ENCODE results near the gene NAALAD2. TPM values are rescaled to one million over a fixed set of nuclear protein-coding genes. Genes with fewer than 3 reads are reported as not detected.

NAALAD2 gene
- polyA plus RNA-seq, 3 donors: not detected

GRCh38 chr11:90229791-90230190, 95.3 kb downstream of the NAALAD2 start:
- Mint-ChIP-seq H3K36me3 (no peaks in the 10 kb centered on the region), H3K4me1 (peaks cover 5% of the 10 kb centered on the region), H3K4me3 (no peak overlapping the region), H3K27ac (no peak overlapping the region), H3K27me3 (ENCODE audit: low read depth in 3 of 3) (peaks cover 0 to 2% (median 0%) of the 10 kb centered on the region in 3 donors), H3K9me3 (peaks cover 0 to 7% (median 0%) of the 10 kb centered on the region in 7 donors)
- no peak for TF ChIP-seq CTCF (IDR thresholded peaks at IDR 0.05)
- Histone ChIP-seq H3K79me2 (ENCODE audit: insufficient read depth, low read length) (no peaks in the 10 kb centered on the region), H3K4me1 (ENCODE audit: control insufficient read depth in 1 of 2, insufficient read depth in 2 of 2, low read length in 2 of 2) (no peaks in the 10 kb centered on the region), H3K9me3 (replicated peaks in 1 of 2; ENCODE audit: control insufficient read depth in 1 of 2, insufficient read depth in 1 of 2, low read length in 2 of 2) (no peaks in the 10 kb centered on the region), H2AFZ (ENCODE audit: insufficient read depth, low read depth, low read length, poor library complexity, severe bottlenecking) (no peak overlapping the region), H4K20me1 (ENCODE audit: insufficient read depth, low read length) (no peaks in the 10 kb centered on the region), H3K27ac (ENCODE audit: low read depth in 1 of 2, low read length in 2 of 2) (no peak overlapping the region), H3K4me3 (replicated peaks in 1 of 3; ENCODE audit: low read depth in 2 of 3, low read length in 3 of 3) (no peak overlapping the region), H3K4me2 (replicated peaks; ENCODE audit: extremely low read depth, low read length, poor library complexity, severe bottlenecking) (no peak overlapping the region), H3K36me3 (replicated peaks in 1 of 2; ENCODE audit: control insufficient read depth in 1 of 2, insufficient read depth in 2 of 2, low read length in 2 of 2) (no peaks in the 10 kb centered on the region), H3K27me3 (ENCODE audit: control insufficient read depth in 2 of 2, insufficient read depth in 2 of 2, low read length in 2 of 2) (no peaks in the 10 kb centered on the region), H3K9ac (ENCODE audit: insufficient read depth, low read length, poor library complexity, severe bottlenecking) (no peak overlapping the region)
- intact Hi-C loops (cut with micrococcal nuclease): no loop called here
- DNase-seq: no peak
- no CpG with 5 or more reads among the region's 1 CpG for WGBS (ENCODE audit: insufficient coverage)

- Histone ChIP-seq H3K4me2 (replicated peaks; ENCODE audit: extremely low read depth, low read length, poor library complexity, severe bottlenecking) (no peak overlapping the region), H3K9ac (ENCODE audit: insufficient read depth, low read length, poor library complexity, severe bottlenecking) (no peak overlapping the region), H3K4me3 (replicated peaks in 1 of 3; ENCODE audit: low read depth in 2 of 3, low read length in 3 of 3) (no peak overlapping the region), H3K27me3 (ENCODE audit: control insufficient read depth in 2 of 2, insufficient read depth in 2 of 2, low read length in 2 of 2) (no peaks in the 10 kb centered on the region), H2AFZ (ENCODE audit: insufficient read depth, low read depth, low read length, poor library complexity, severe bottlenecking) (no peak overlapping the region), H3K4me1 (ENCODE audit: control insufficient read depth in 1 of 2, insufficient read depth in 2 of 2, low read length in 2 of 2) (no peaks in the 10 kb centered on the region), H3K79me2 (ENCODE audit: insufficient read depth, low read length) (no peaks in the 10 kb centered on the region), H3K27ac (ENCODE audit: low read depth in 1 of 2, low read length in 2 of 2) (no peak overlapping the region), H3K9me3 (replicated peaks in 1 of 2; ENCODE audit: control insufficient read depth in 1 of 2, insufficient read depth in 1 of 2, low read length in 2 of 2) (no peaks in the 10 kb centered on the region), H3K36me3 (replicated peaks in 1 of 2; ENCODE audit: control insufficient read depth in 1 of 2, insufficient read depth in 2 of 2, low read length in 2 of 2) (no peaks in the 10 kb centered on the region), H4K20me1 (ENCODE audit: insufficient read depth, low read length) (no peaks in the 10 kb centered on the region)
- 100% methylated on average over 2 of the region's 2 CpGs for WGBS (ENCODE audit: insufficient coverage)
- no peak for TF ChIP-seq CTCF (IDR thresholded peaks at IDR 0.05)
- Mint-ChIP-seq H3K27ac (no peak overlapping the region), H3K4me3 (no peak overlapping the region), H3K9me3 (peaks cover 0 to 4% (median 0%) of the 10 kb centered on the region in 7 donors), H3K4me1 (no peaks in the 10 kb centered on the region), H3K36me3 (no peaks in the 10 kb centered on the region), H3K27me3 (ENCODE audit: low read depth in 3 of 3) (peaks cover 2 to 3% (median 3%) of the 10 kb centered on the region in 3 donors)
- intact Hi-C loops (cut with micrococcal nuclease): no loop called here
- DNase-seq: no peak
These were observed 100.5 kb downstream of the NAALAD2 start for GRCh38 chr11:90234977-90235376.
